ENCODE results near the gene CFAP74.

The CFAP74 gene

GRCh38 chr1:2018217-2019171 lies 14.9 kb upstream of the CFAP74 start:
- no peak for DNase-seq

GRCh38 chr1:2016123-2016522 lies 12.5 kb upstream of the CFAP74 start:
- no peak for DNase-seq

GRCh38 chr1:2014741-2015735 lies 11.5 kb upstream of the CFAP74 start:
- DNase-seq: no peak

- no peak for DNase-seq
Observed at GRCh38 chr1:2014181-2014580, 10.6 kb upstream of the CFAP74 start.

- DNase-seq: no peak
Observed at GRCh38 chr1:2009101-2010053, 5.8 kb upstream of the CFAP74 start.

GRCh38 chr1:2004856-2005255 lies 1.3 kb upstream of the CFAP74 start:
- no peak for DNase-seq

GRCh38 chr1:2001773-2002411 lies 1.7 kb downstream of the CFAP74 start:
- no peak for DNase-seq

- DNase-seq: no peak
Observed at GRCh38 chr1:2000850-2001249, 2.7 kb downstream of the CFAP74 start.

GRCh38 chr1:2000432-2000831 lies 3.2 kb downstream of the CFAP74 start:
- no peak for DNase-seq

GRCh38 chr1:1997576-1997975 lies 6.0 kb downstream of the CFAP74 start:
- DNase-seq: no peak

- DNase-seq: no peak
Observed at GRCh38 chr1:1996207-1996651, 7.4 kb downstream of the CFAP74 start.

- no peak for DNase-seq
Observed at GRCh38 chr1:1994536-1994935, 9.1 kb downstream of the CFAP74 start.

- DNase-seq: no peak
Observed at GRCh38 chr1:1990222-1990621, 13.4 kb downstream of the CFAP74 start.

GRCh38 chr1:1989789-1990188 lies 13.8 kb downstream of the CFAP74 start:
- no peak for DNase-seq

- DNase-seq: no peak
Observed at GRCh38 chr1:1989102-1989542, 14.5 kb downstream of the CFAP74 start.

GRCh38 chr1:1988061-1988945 lies 15.3 kb downstream of the CFAP74 start:
- DNase-seq: no peak

- no peak for DNase-seq
Observed at GRCh38 chr1:1987142-1987510, 16.5 kb downstream of the CFAP74 start.

GRCh38 chr1:1986451-1987141 lies 17.0 kb downstream of the CFAP74 start:
- no peak for DNase-seq

- no peak for DNase-seq
Observed at GRCh38 chr1:1985375-1986050, 18.1 kb downstream of the CFAP74 start.
